ENCODE results near the gene RGS10.

RGS10 gene

GRCh38 chr10:119520283-119520682 lies 22.2 kb downstream of the RGS10 start:
- no peak for DNase-seq (ENCODE audit: low read depth in 2 of 3, low spot score in 1 of 3)

GRCh38 chr10:119518936-119519335 lies 23.6 kb downstream of the RGS10 start:
- DNase-seq (ENCODE audit: low read depth in 2 of 3, low spot score in 1 of 3): no peak

- DNase-seq (ENCODE audit: low read depth in 2 of 3, low spot score in 1 of 3): no peak
Observed at GRCh38 chr10:119518176-119518575, 24.3 kb downstream of the RGS10 start.

- peak in 2 of 3 donors; percentile 57 to 64 for DNase-seq (ENCODE audit: low read depth in 2 of 3, low spot score in 1 of 3)
Observed at GRCh38 chr10:119517235-119518141, 25.0 kb downstream of the RGS10 start.

- DNase-seq (ENCODE audit: low read depth in 2 of 3, low spot score in 1 of 3): peak; percentile 46 to 74 (median 74)
Observed at GRCh38 chr10:119516381-119517234, 25.9 kb downstream of the RGS10 start.

GRCh38 chr10:119515511-119516045 lies 26.9 kb downstream of the RGS10 start:
- DNase-seq (ENCODE audit: low read depth in 2 of 3, low spot score in 1 of 3): no peak

GRCh38 chr10:119514819-119515218 lies 27.7 kb downstream of the RGS10 start:
- DNase-seq (ENCODE audit: low read depth in 2 of 3, low spot score in 1 of 3): no peak

- DNase-seq (ENCODE audit: low read depth in 2 of 3, low spot score in 1 of 3): no peak
Observed at GRCh38 chr10:119511828-119512515, 30.5 kb downstream of the RGS10 start.

GRCh38 chr10:119509909-119510451 lies 32.5 kb downstream of the RGS10 start:
- DNase-seq (ENCODE audit: low read depth in 2 of 3, low spot score in 1 of 3): no peak

GRCh38 chr10:119507115-119507514 lies 35.4 kb downstream of the RGS10 start:
- DNase-seq (ENCODE audit: low read depth in 2 of 3, low spot score in 1 of 3): no peak

- DNase-seq (ENCODE audit: low read depth in 2 of 3, low spot score in 1 of 3): no peak
Observed at GRCh38 chr10:119505588-119506315, 36.8 kb downstream of the RGS10 start.

GRCh38 chr10:119505131-119505551 lies 37.4 kb downstream of the RGS10 start:
- no peak for DNase-seq (ENCODE audit: low read depth in 2 of 3, low spot score in 1 of 3)

- DNase-seq (ENCODE audit: low read depth in 2 of 3, low spot score in 1 of 3): no peak
Observed at GRCh38 chr10:119504651-119505050, 37.9 kb downstream of the RGS10 start.

- DNase-seq (ENCODE audit: low read depth in 2 of 3, low spot score in 1 of 3): no peak
Observed at GRCh38 chr10:119503821-119504220, 38.7 kb downstream of the RGS10 start.

GRCh38 chr10:119502618-119503155 lies 39.8 kb downstream of the RGS10 start:
- DNase-seq (ENCODE audit: low read depth in 2 of 3, low spot score in 1 of 3): no peak

- peak; percentile 45 to 76 (median 50) for DNase-seq (ENCODE audit: low read depth in 2 of 3, low spot score in 1 of 3)
Observed at GRCh38 chr10:119502209-119502608, 40.3 kb downstream of the RGS10 start.

- DNase-seq (ENCODE audit: low read depth in 2 of 3, low spot score in 1 of 3): no peak
Observed at GRCh38 chr10:119501690-119502089, 40.8 kb downstream of the RGS10 start.

GRCh38 chr10:119500821-119501220 lies 41.7 kb downstream of the RGS10 start:
- no peak for DNase-seq (ENCODE audit: low read depth in 2 of 3, low spot score in 1 of 3)

- DNase-seq (ENCODE audit: low read depth in 2 of 3, low spot score in 1 of 3): no peak
Observed at GRCh38 chr10:119500123-119500795, 42.3 kb downstream of the RGS10 start.
